Nephron (organoid): ENCODE data around the gene ARFIP1.

Source experiments
- H3K27ac Mint-ChIP-seq, 3 experiments: 2 replicates each; pipeline ENCODE4 v1.8.0; 2020; ENCODE audit warnings: mixed read lengths in 3 of 3, mild to moderate bottlenecking in 2 of 3, moderate library complexity in 1 of 3
- H3K27me3 Mint-ChIP-seq: 2 replicates; pipeline ENCODE4 v1.8.0; 2021; ENCODE audit warnings: low read depth, mild to moderate bottlenecking, moderate library complexity, mixed read lengths
- H3K36me3 Mint-ChIP-seq: 2 replicates; pipeline ENCODE4 v1.8.0; 2020; ENCODE audit warnings: low read depth, mixed read lengths
- H3K4me1 Mint-ChIP-seq: 2 replicates; pipeline ENCODE4 v1.8.0; 2020; ENCODE audit warnings: mixed read lengths
- H3K4me3 Mint-ChIP-seq, 3 experiments: 2 replicates each; pipeline ENCODE4 v1.8.0; 2020; ENCODE audit warnings: mild to moderate bottlenecking in 3 of 3, mixed read lengths in 3 of 3, moderate library complexity in 2 of 3
- H3K9me3 Mint-ChIP-seq: 2 replicates; pipeline ENCODE4 v1.8.0; 2020; ENCODE audit warnings: mixed read lengths
- CTCF ChIP-seq, 3 experiments: fragments of 200-600 bp; sonication (generic); IDR thresholded peaks; one replicate each; pipeline ENCODE4 v1.5.0; 2021; ENCODE audit warnings: antibody characterized with exemption in 3 of 3; ENCODE audit not compliant: unreplicated experiment in 3 of 3

Gene ARFIP1

GRCh38 chr4:152795891-152796290 is 16.1 kb downstream of the ARFIP1 start:
- Mint-ChIP-seq H3K4me3 (no peak overlapping the region), H3K9me3 (no peaks in the 10 kb centered on the region), H3K27ac (no peak overlapping the region), H3K36me3 (peaks cover 26% of the 10 kb centered on the region), H3K27me3 (no peaks in the 10 kb centered on the region), H3K4me1 (peaks cover 3% of the 10 kb centered on the region)
- no peak for TF ChIP-seq CTCF (IDR thresholded peaks at IDR 0.05; ENCODE audit: unreplicated experiment in 3 of 3)

- Mint-ChIP-seq H3K36me3 (peaks cover 23% of the 10 kb centered on the region), H3K4me3 (no peak overlapping the region), H3K9me3 (peaks cover 11% of the 10 kb centered on the region), H3K4me1 (peaks cover 22% of the 10 kb centered on the region), H3K27ac (no peak overlapping the region), H3K27me3 (peaks cover 2% of the 10 kb centered on the region)
- TF ChIP-seq CTCF (IDR thresholded peaks at IDR 0.05; ENCODE audit: unreplicated experiment in 3 of 3), result no peak
Observed at GRCh38 chr4:152803541-152803940, 23.8 kb downstream of the ARFIP1 start.

- H3K27me3 Mint-ChIP-seq, result peaks cover 4% of the 10 kb centered on the region
- peaks cover 38% of the 10 kb centered on the region for H3K36me3 Mint-ChIP-seq
- no peak overlapping the region for H3K4me3 Mint-ChIP-seq
- peaks cover 22% of the 10 kb centered on the region for H3K4me1 Mint-ChIP-seq
- H3K9me3 Mint-ChIP-seq, result peaks cover 13% of the 10 kb centered on the region
- H3K27ac Mint-ChIP-seq, result no peak overlapping the region
- no peak for TF ChIP-seq CTCF (IDR thresholded peaks at IDR 0.05; ENCODE audit: unreplicated experiment in 3 of 3)
Observed at GRCh38 chr4:152805071-152805650, 25.4 kb downstream of the ARFIP1 start.

- H3K4me1 Mint-ChIP-seq, result peaks cover 20% of the 10 kb centered on the region
- peaks cover 7% of the 10 kb centered on the region for H3K27me3 Mint-ChIP-seq
- TF ChIP-seq CTCF (IDR thresholded peaks at IDR 0.05; ENCODE audit: unreplicated experiment in 3 of 3), result no peak
- peaks cover 17% of the 10 kb centered on the region for H3K9me3 Mint-ChIP-seq
- H3K4me3 Mint-ChIP-seq, result no peak overlapping the region
- H3K36me3 Mint-ChIP-seq, result peaks cover 43% of the 10 kb centered on the region
- H3K27ac Mint-ChIP-seq, result no peak overlapping the region
Observed at GRCh38 chr4:152805818-152806217, 26.1 kb downstream of the ARFIP1 start.

- TF ChIP-seq CTCF (IDR thresholded peaks at IDR 0.05; ENCODE audit: unreplicated experiment in 3 of 3), result no peak
- H3K4me1 Mint-ChIP-seq, result peaks cover 12% of the 10 kb centered on the region
- H3K4me3 Mint-ChIP-seq, result no peak overlapping the region
- peaks cover 7% of the 10 kb centered on the region for H3K27me3 Mint-ChIP-seq
- H3K9me3 Mint-ChIP-seq, result peaks cover 23% of the 10 kb centered on the region
- H3K36me3 Mint-ChIP-seq, result peaks cover 51% of the 10 kb centered on the region
- no peak overlapping the region for H3K27ac Mint-ChIP-seq
Observed at GRCh38 chr4:152806501-152807125, 26.9 kb downstream of the ARFIP1 start.

- Mint-ChIP-seq H3K9me3 (peaks cover 28% of the 10 kb centered on the region), H3K27me3 (peaks cover 7% of the 10 kb centered on the region), H3K27ac (no peak overlapping the region), H3K4me1 (peaks cover 11% of the 10 kb centered on the region), H3K36me3 (peaks cover 59% of the 10 kb centered on the region), H3K4me3 (no peak overlapping the region)
- TF ChIP-seq CTCF (IDR thresholded peaks at IDR 0.05; ENCODE audit: unreplicated experiment in 3 of 3), result no peak
Observed at GRCh38 chr4:152807294-152807829, 27.6 kb downstream of the ARFIP1 start.
